NCI-H82 treated with DMSO at 0.1 percent for 48 hours (cell line): ENCODE data around the gene ULK4.
"Not testable (repeated sequence)": the region's sequence is repeated elsewhere in the genome, so short reads cannot be mapped to it uniquely, and the experiment has no call there.

Experiments
- DNase-seq: peaks from one replicate; lab custom pipeline; 2025; ENCODE audit not compliant: unreplicated experiment; lab: John Stamatoyannopoulos, UW

Gene ULK4

GRCh38 chr3:41960826-41961750 lies 815 bp downstream of the ULK4 start:
- no peak for DNase-seq

GRCh38 chr3:41956574-41956973 lies 5.3 kb downstream of the ULK4 start:
- DNase-seq, result no peak

GRCh38 chr3:41955192-41955591 lies 6.7 kb downstream of the ULK4 start:
- no peak for DNase-seq

- no peak for DNase-seq
These were observed 18.5 kb downstream of the ULK4 start for GRCh38 chr3:41943311-41943843.

GRCh38 chr3:41940393-41940792 lies 21.5 kb downstream of the ULK4 start:
- no peak for DNase-seq

- DNase-seq, result no peak
These were observed 25.5 kb downstream of the ULK4 start for GRCh38 chr3:41936384-41936783.

GRCh38 chr3:41933154-41933676 lies 28.7 kb downstream of the ULK4 start:
- DNase-seq, result no peak

- DNase-seq, result no peak
These were observed 29.4 kb downstream of the ULK4 start for GRCh38 chr3:41932464-41932863.

- DNase-seq, result peak; percentile 2
These were observed 41.4 kb downstream of the ULK4 start for GRCh38 chr3:41920406-41920965.

- DNase-seq, result no peak
These were observed 46.5 kb downstream of the ULK4 start for GRCh38 chr3:41915353-41915752.

GRCh38 chr3:41912280-41912679 lies 49.6 kb downstream of the ULK4 start:
- no peak for DNase-seq

- no peak for DNase-seq
These were observed 54.4 kb downstream of the ULK4 start for GRCh38 chr3:41907330-41908073.

- DNase-seq, result no peak
These were observed 61.6 kb downstream of the ULK4 start for GRCh38 chr3:41900265-41900664.

GRCh38 chr3:41898631-41899030 lies 63.3 kb downstream of the ULK4 start:
- no peak for DNase-seq

- peak; percentile 21 for DNase-seq
These were observed 67.9 kb downstream of the ULK4 start for GRCh38 chr3:41893977-41894376.

- DNase-seq, result no peak
These were observed 73.4 kb downstream of the ULK4 start for GRCh38 chr3:41888368-41889076.

- DNase-seq, result no peak
These were observed 78.9 kb downstream of the ULK4 start for GRCh38 chr3:41882956-41883355.

GRCh38 chr3:41881233-41881821 lies 80.6 kb downstream of the ULK4 start:
- no peak for DNase-seq

- no peak for DNase-seq
These were observed 81.5 kb downstream of the ULK4 start for GRCh38 chr3:41880387-41880786.

- DNase-seq, result not testable (repeated sequence)
These were observed 84.2 kb downstream of the ULK4 start for GRCh38 chr3:41877741-41878140.
